Activated T-cell treated with anti-CD3 and anti-CD28 coated beads for 4 hours (primary cell): Measurements from ENCODE around the gene GPC4.
"Not testable (repeated sequence)": the region's sequence is repeated elsewhere in the genome, so short reads cannot be mapped to it uniquely, and the experiment has no call there.

Experiments used
- DNase-seq: peaks from one replicate; pipeline ENCODE4 v3.0.0-alpha.2; 2020

GPC4 gene

DNA sequence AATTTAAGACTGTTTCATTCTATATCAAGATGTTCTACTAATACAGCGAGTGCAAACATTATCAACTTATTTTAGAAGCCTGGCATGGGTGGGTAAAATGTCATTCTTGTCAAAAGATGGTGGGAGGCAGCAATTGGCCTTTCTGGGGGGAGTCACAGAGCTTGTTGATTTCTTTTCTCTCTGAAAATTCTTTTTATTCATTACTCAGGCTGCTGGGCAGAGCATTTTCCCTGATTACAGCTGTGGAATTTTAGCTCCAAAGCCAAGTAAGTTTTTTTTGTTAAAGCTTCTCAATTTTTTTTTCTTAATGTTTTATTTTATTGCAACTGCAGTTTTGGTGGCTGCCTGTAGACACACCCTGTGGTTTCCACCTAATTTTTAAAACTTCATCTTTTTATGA, 50.4 kb downstream of the GPC4 start:
- DNase-seq = no peak

DNA sequence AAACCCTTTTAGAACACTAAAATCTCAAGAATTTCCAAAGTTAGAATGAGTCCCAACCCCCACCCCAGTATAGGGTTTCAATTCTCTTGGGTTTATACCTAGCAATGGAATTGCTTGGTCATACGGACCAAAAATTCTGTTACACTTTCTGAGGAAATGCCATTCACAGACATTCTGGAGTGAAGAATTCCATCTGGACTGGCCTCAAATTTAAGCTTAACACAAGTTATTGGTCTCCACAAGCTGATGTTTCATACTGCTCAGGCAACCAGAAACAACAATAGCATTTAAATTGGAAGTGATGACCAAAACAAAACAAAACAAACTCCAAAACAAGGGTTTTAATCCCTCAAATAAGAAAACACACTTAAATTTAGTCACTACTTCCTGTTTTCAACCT, 51.1 kb downstream of the GPC4 start:
- DNase-seq = no peak

GRCh38 chrX:133362538-133362937, 52.8 kb downstream of the GPC4 start:
- DNase-seq = no peak

DNA sequence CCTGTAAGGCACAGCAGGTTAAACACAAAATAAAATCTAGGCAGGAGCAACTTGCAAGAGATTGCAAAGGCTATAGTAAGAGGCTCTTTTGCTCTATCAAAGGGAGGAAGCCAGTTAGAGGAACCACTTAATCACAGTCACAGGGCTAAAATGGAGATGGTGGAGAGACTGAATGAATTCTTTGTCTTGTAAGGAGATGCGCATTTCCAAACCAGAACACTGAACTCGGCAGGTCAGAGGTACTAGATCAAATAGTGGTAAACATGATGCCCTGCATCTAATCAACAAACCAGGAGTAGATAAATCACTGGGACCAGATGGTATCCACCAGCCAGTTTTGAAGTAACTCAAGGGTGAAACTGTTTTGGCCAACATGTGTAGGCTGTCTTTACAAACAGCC, 55.8 kb downstream of the GPC4 start:
- DNase-seq = no peak

- no peak for DNase-seq
These were observed 62.1 kb downstream of the GPC4 start for GRCh38 chrX:133353233-133353632.

- DNase-seq = no peak
These were observed 64.5 kb downstream of the GPC4 start for GRCh38 chrX:133350751-133351150.

- no peak for DNase-seq
These were observed 69.3 kb downstream of the GPC4 start for GRCh38 chrX:133346026-133346425.

DNA sequence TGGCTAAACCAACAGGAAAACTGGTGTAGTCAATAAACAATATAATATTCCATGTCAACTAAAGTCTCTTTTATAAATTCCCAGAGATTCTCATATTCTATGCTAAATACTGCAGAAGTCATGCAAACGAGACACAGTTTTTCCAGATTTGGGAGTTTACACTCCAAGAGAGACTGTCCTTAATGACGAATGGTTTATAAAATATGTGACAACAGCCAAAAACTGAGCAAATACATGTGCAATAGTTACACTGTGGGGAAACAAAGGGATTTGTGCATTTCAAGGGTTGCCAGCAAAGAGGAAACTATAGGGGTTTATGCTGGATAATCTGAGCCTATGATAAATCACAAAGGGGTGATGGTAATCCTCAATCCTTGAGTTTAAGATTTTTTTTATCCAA, 75.7 kb downstream of the GPC4 start:
- DNase-seq = no peak

- no peak for DNase-seq
These were observed 78.0 kb downstream of the GPC4 start for GRCh38 chrX:133337250-133337649.

GRCh38 chrX:133335027-133335426, 80.3 kb downstream of the GPC4 start:
- no peak for DNase-seq

GRCh38 chrX:133333154-133333750, 82.0 kb downstream of the GPC4 start:
- DNase-seq = no peak

GRCh38 chrX:133332737-133333136, 82.6 kb downstream of the GPC4 start:
- no peak for DNase-seq

DNA sequence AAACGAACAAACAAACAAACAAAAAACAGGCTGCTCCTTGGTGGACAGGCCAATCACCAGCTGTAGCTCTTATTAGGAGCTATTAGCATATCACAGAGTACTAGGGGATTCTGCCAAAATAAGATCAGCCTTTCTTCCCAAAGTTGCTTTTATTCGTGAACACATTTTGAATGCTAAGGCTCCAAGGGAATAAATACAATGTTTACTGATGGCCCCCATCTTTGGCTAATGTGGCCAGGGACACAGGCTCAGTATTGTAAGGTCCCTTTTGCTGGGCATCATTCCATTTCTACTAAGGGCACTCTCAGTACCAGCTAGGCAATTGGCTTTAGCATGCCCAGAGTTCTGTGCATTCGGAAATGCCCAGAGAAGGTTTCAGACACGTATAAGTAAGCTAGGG, 84.3 kb downstream of the GPC4 start:
- DNase-seq = no peak

GRCh38 chrX:133325422-133325821, 89.9 kb downstream of the GPC4 start:
- no peak for DNase-seq

- no peak for DNase-seq
These were observed 91.9 kb downstream of the GPC4 start for GRCh38 chrX:133323431-133323830.

- not testable (repeated sequence) for DNase-seq
These were observed 93.0 kb downstream of the GPC4 start for GRCh38 chrX:133322269-133322668.

GRCh38 chrX:133321451-133321850, 93.8 kb downstream of the GPC4 start:
- DNase-seq = no peak

GRCh38 chrX:133314281-133314680, 101.0 kb downstream of the GPC4 start:
- no peak for DNase-seq

GRCh38 chrX:133308499-133308897, 106.8 kb downstream of the GPC4 start:
- no peak for DNase-seq

- DNase-seq = no peak
These were observed 107.4 kb downstream of the GPC4 start for GRCh38 chrX:133307637-133308498.

GRCh38 chrX:133307094-133307493, 108.2 kb downstream of the GPC4 start:
- no peak for DNase-seq

- no peak for DNase-seq
These were observed 109.0 kb downstream of the GPC4 start for GRCh38 chrX:133306316-133306715.

GRCh38 chrX:133305348-133305747, 109.9 kb downstream of the GPC4 start:
- DNase-seq = no peak

- DNase-seq = no peak
These were observed 112.4 kb downstream of the GPC4 start for GRCh38 chrX:133302775-133303445.
